H1 (cell line): ENCODE data around the gene RBM18.

Experiments
- CEBPB ChIP-seq: IDR thresholded peaks from 2 replicates; pipeline ENCODE4 v1.6.1; 2012; ENCODE audit warnings: low read depth, low read length
- EZH2 ChIP-seq: fragments of 200-600 bp; sonication (generic); IDR thresholded peaks from 2 replicates; pipeline ENCODE4 v1.7.1; 2012; ENCODE audit warnings: low read depth, mild to moderate bottlenecking, moderate library complexity, low read length, inconsistent platforms; ENCODE audit not compliant: severe bottlenecking
- GTF2F1 ChIP-seq: IDR thresholded peaks from 2 replicates; pipeline ENCODE4 v1.6.1; 2012; ENCODE audit warnings: low read depth, low read length, improper control_type of control experiment, borderline replicate concordance
- JUND ChIP-seq: IDR thresholded peaks from 2 replicates; pipeline ENCODE4 v1.6.1; 2011; ENCODE audit warnings: mild to moderate bottlenecking, improper control_type of control experiment, low read length
- SUZ12 ChIP-seq: fragments of 200-600 bp; sonication (generic); IDR thresholded peaks from 2 replicates; pipeline ENCODE4 v1.6.1; 2012; ENCODE audit warnings: mild to moderate bottlenecking, inconsistent platforms, low read length, moderate library complexity, mixed read lengths
- TF ChIP-seq, protein P1 (sequence below), 3 experiments: IDR thresholded peaks; 1 replicate in 2 of 3; 2 replicates in 1 of 3; pipeline versions ENCODE4 v1.5.1 to v1.6.1; 2011; ENCODE audit warnings: low read length in 3 of 3, mild to moderate bottlenecking in 3 of 3, inconsistent platforms in 2 of 3, low read depth in 1 of 3, moderate library complexity in 1 of 3; ENCODE audit not compliant: insufficient read depth in 1 of 3; ENCODE audit errors: control extremely low read depth in 1 of 3

DNA sequence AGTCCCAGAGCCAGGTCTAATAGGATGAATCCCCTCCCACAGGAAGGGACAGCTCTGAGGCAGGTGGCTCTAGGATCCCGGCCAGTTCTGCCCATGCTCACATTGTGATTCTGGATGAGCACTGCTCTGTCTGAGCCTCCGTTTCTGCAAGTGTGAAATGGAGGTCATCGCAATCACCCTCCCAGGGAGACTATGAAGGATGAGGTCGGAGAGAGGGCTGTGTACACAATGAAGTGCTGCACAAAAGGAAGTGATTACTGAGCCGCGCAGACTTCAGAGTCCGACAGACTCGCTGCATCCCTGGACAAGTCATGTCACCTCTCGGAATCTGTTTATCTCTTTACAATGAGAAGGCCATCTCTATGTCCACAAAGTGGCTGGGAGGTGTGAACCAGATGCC, 57.5 kb downstream of the RBM18 start:
- TF ChIP-seq, protein P1, sequence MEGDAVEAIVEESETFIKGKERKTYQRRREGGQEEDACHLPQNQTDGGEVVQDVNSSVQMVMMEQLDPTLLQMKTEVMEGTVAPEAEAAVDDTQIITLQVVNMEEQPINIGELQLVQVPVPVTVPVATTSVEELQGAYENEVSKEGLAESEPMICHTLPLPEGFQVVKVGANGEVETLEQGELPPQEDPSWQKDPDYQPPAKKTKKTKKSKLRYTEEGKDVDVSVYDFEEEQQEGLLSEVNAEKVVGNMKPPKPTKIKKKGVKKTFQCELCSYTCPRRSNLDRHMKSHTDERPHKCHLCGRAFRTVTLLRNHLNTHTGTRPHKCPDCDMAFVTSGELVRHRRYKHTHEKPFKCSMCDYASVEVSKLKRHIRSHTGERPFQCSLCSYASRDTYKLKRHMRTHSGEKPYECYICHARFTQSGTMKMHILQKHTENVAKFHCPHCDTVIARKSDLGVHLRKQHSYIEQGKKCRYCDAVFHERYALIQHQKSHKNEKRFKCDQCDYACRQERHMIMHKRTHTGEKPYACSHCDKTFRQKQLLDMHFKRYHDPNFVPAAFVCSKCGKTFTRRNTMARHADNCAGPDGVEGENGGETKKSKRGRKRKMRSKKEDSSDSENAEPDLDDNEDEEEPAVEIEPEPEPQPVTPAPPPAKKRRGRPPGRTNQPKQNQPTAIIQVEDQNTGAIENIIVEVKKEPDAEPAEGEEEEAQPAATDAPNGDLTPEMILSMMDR (IDR thresholded peaks at IDR 0.05; ENCODE audit: control extremely low read depth in 1 of 3, insufficient read depth in 1 of 3, low read depth in 1 of 3, low read length in 3 of 3), result no peak
- TF ChIP-seq CEBPB (no peak), GTF2F1 (no peak), EZH2 (no peak), JUND (no peak), SUZ12 (no peak)
